CD4-positive, alpha-beta T cell (primary cell): Measurements from ENCODE around the gene RGS16. TPM values are rescaled to one million over a fixed set of nuclear protein-coding genes. Genes with fewer than 3 reads are reported as not detected.

Experiments
- ATAC-seq: fragments of 200-7000 bp; cut with Tn5 transposase; one replicate; pipeline ENCODE4 v1.10.0; 2022; ENCODE audit warnings: mild to moderate bottlenecking; ENCODE audit not compliant: poor library complexity
- CTCF ChIA-PET: fragments of 350-600 bp; sonication (Branson Sonifier 250); formaldehyde crosslinking; loops from one replicate; lab custom pipeline; 2021; ENCODE audit warnings: antibody characterized with exemption, inconsistent platforms; lab: Charles Lee
- POLR2A ChIA-PET: fragments of 350-600 bp; sonication (Branson Sonifier 250); formaldehyde crosslinking; loops from one replicate; lab custom pipeline; 2021; ENCODE audit warnings: antibody characterized with exemption, inconsistent platforms; lab: Charles Lee
- DNase-seq, 14 experiments: peaks; one replicate each; pipeline ENCODE4 v3.0.0-alpha.2; 2013 to 2020; ENCODE audit warnings: mixed read lengths in 2 of 14
- H3K27ac ChIP-seq, 2 donors: one replicate each; pipeline versions ENCODE4 v1.5.1 to v1.7.0; 2013; ENCODE audit warnings: low read length in 2 of 2, low read depth in 1 of 2, mild to moderate bottlenecking in 1 of 2
- H3K27me3 ChIP-seq, 2 experiments: 1 replicate in 1 of 2; 2 replicates in 1 of 2; pipeline versions ENCODE4 v1.6.1 to v1.7.0; 2013; ENCODE audit warnings: low read length in 2 of 2, control low read depth in 1 of 2, mild to moderate bottlenecking in 1 of 2, moderate library complexity in 1 of 2; ENCODE audit not compliant: insufficient read depth in 2 of 2, control insufficient read depth in 1 of 2
- H3K36me3 ChIP-seq: one replicate; pipeline ENCODE4 v1.6.1; 2013; ENCODE audit warnings: low read length, control low read depth; ENCODE audit not compliant: insufficient read depth
- H3K4me1 ChIP-seq: one replicate; pipeline ENCODE4 v1.6.1; 2013; ENCODE audit warnings: low read length, control low read depth; ENCODE audit not compliant: insufficient read depth
- H3K4me3 ChIP-seq: one replicate; pipeline ENCODE4 v1.5.1; 2013; ENCODE audit warnings: mild to moderate bottlenecking, low read length, moderate library complexity
- H3K9me3 ChIP-seq, 2 experiments: 1 replicate in 1 of 2; 2 replicates in 1 of 2; pipeline versions ENCODE4 v1.6.1 to v1.7.0; 2013; ENCODE audit warnings: low read length in 2 of 2, mild to moderate bottlenecking in 2 of 2, control low read depth in 1 of 2, moderate library complexity in 1 of 2; ENCODE audit not compliant: control insufficient read depth in 1 of 2, insufficient read depth in 1 of 2
- H3K27ac Mint-ChIP-seq: one replicate; pipeline ENCODE4 v1.8.0; 2020; ENCODE audit warnings: mixed read lengths
- H3K27me3 Mint-ChIP-seq: one replicate; pipeline ENCODE4 v1.8.0; 2021; ENCODE audit warnings: mixed read lengths
- H3K36me3 Mint-ChIP-seq: one replicate; pipeline ENCODE4 v1.8.0; 2021; ENCODE audit warnings: low read depth, mixed read lengths
- H3K4me1 Mint-ChIP-seq: one replicate; pipeline ENCODE4 v1.8.0; 2021; ENCODE audit warnings: low read depth, mixed read lengths
- H3K4me3 Mint-ChIP-seq: one replicate; pipeline ENCODE4 v1.8.0; 2020; ENCODE audit warnings: mild to moderate bottlenecking, mixed read lengths
- H3K9me3 Mint-ChIP-seq: one replicate; pipeline ENCODE4 v1.8.0; 2020; ENCODE audit warnings: mixed read lengths
- intact Hi-C, 2 experiments: fragments of 100-400 bp; cut with DNase I in 1 of 2; cut with micrococcal nuclease in 1 of 2; formaldehyde crosslinking; loops; one replicate each; pipeline versions ENCODE4 v1.15.1 to v1.9.0; 2023 to 2025; cut with DNase I, micrococcal nuclease
- total RNA-seq, 174 experiments: library from RNA in 2 of 174; stranded (reverse) in 2 of 174; gene quantifications; one replicate each; pipeline ENCODE4 v1.2.3 and lab custom pipeline; 2021 to 2026
- TF ChIP-seq, protein P1 (sequence below): fragments of 200-600 bp; IDR thresholded peaks from one replicate; pipeline ENCODE4 v1.8.0; 2022; ENCODE audit warnings: antibody characterized with exemption, mild to moderate bottlenecking

The RGS16 gene
- total RNA-seq, 2 experiments from 2014 or later, result 16.3 to 16.4 TPM

DNA sequence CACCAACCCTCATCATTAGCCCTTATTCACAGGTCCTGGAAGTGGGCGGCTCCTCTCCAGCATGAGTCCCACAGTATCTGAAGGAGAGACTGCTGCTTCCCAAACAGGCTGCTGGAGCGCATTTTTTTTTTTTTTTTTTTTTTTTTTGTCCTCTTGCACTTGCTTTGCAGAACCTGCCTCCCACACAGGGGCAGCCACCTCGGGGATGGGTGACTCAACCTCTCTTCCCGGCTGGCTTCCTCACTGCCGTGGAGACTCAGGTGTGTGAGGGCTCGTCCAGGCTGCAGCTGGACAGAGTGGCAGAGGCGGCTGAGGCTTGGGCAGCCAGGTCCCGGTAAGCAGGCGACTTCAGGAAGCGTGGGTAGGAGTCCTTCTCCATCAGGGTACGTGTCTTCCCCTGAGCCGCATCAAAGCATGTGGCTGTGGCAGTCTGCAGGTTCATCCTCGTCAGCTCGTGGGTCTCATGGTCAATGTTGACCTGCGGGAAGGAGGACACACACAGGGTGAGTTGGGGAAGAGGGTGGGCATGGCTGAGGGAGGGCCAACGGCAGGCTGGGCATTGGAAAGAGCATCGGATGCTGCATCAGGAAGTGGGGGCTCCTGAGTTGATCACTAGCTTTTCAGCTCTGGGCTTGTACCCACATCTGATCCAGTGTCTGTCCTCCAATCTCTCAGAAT lies 4.0 kb downstream of the RGS16 start:
- no peak overlapping the region for H3K4me3 ChIP-seq
- no peak for DNase-seq
- ATAC-seq, result no peak
- Mint-ChIP-seq H3K4me1 (peaks cover 4% of the 10 kb centered on the region), H3K27ac (no peak overlapping the region), H3K4me3 (no peak overlapping the region), H3K27me3 (no peaks in the 10 kb centered on the region), H3K9me3 (no peaks in the 10 kb centered on the region), H3K36me3 (no peaks in the 10 kb centered on the region)
- H3K27ac ChIP-seq, result no peak overlapping the region
- no peaks in the 10 kb centered on the region for H3K9me3 ChIP-seq
- ChIA-PET POLR2A (interaction anchor here (1.3 to 1.8 kb wide), 3 partner anchors 12 to 184 kb away, joined by 4 to 8 read pairs (median 7); no protein-coding TSS in a partner anchor), CTCF (interaction anchor here (0.7 to 15.9 kb wide), 4 partner anchors 16 to 187 kb away, joined by 3 to 370 read pairs (median 10); partner anchors contain the start of gene NPL)
- H3K27me3 ChIP-seq, result no peaks in the 10 kb centered on the region
- H3K36me3 ChIP-seq, result peaks cover 13% of the 10 kb centered on the region
- intact Hi-C loops, result loop anchor here in 1 of 2 experiments (1.0 to 10.0 kb wide), 4 partner anchors 182 to 1037 kb away; partner anchors contain the start of genes ARPC5 and SMG7
- TF ChIP-seq, protein P1, sequence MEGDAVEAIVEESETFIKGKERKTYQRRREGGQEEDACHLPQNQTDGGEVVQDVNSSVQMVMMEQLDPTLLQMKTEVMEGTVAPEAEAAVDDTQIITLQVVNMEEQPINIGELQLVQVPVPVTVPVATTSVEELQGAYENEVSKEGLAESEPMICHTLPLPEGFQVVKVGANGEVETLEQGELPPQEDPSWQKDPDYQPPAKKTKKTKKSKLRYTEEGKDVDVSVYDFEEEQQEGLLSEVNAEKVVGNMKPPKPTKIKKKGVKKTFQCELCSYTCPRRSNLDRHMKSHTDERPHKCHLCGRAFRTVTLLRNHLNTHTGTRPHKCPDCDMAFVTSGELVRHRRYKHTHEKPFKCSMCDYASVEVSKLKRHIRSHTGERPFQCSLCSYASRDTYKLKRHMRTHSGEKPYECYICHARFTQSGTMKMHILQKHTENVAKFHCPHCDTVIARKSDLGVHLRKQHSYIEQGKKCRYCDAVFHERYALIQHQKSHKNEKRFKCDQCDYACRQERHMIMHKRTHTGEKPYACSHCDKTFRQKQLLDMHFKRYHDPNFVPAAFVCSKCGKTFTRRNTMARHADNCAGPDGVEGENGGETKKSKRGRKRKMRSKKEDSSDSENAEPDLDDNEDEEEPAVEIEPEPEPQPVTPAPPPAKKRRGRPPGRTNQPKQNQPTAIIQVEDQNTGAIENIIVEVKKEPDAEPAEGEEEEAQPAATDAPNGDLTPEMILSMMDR, result no peak
- peaks cover 36% of the 10 kb centered on the region for H3K4me1 ChIP-seq

DNA sequence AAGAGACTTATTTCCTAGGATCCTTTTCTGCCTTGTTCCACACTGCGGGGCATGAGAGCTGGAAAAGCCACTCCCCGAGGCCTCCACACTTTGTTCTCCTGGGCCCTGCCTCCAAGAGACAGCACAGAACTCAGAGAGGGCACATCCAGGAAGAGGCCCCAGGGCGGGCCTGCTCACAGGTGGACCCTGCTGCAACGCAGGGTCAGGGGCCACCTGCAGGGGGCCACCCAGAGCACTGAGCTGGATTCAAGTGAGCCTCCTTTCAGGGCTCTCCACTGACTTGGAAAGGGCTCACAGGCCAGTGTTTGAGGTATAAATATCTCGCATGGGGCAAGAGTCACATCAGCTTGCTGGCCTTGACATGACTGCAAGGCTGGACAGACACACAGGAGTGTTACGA lies 4.8 kb downstream of the RGS16 start:
- intact Hi-C loops, result loop anchor here in 1 of 2 experiments (5.0 kb wide), 1 partner anchor 512 kb away; no protein-coding TSS in a partner anchor
- H3K4me3 Mint-ChIP-seq, result no peak overlapping the region
- H3K36me3 Mint-ChIP-seq, result no peaks in the 10 kb centered on the region
- ATAC-seq (no peak), DNase-seq (peak in 4 of 14 experiments; percentile 16 to 53 (median 30))
- ChIA-PET POLR2A (interaction anchor here (1.0 to 3.0 kb wide), 2 partner anchors 10 to 17 kb away, joined by 3 to 8 read pairs; partner anchors contain the start of gene RNASEL), CTCF (interaction anchor here (0.6 to 15.9 kb wide), 4 partner anchors 21 to 188 kb away, joined by 3 to 370 read pairs (median 4); partner anchors contain the start of gene NPL)
- Histone ChIP-seq H3K36me3 (peaks cover 13% of the 10 kb centered on the region), H3K27me3 (no peaks in the 10 kb centered on the region), H3K9me3 (no peaks in the 10 kb centered on the region), H3K4me1 (peaks cover 29% of the 10 kb centered on the region), H3K4me3 (no peak overlapping the region), H3K27ac (no peak overlapping the region)
- no peak overlapping the region for H3K27ac Mint-ChIP-seq
- peaks cover 4% of the 10 kb centered on the region for H3K4me1 Mint-ChIP-seq
- H3K9me3 Mint-ChIP-seq, result no peaks in the 10 kb centered on the region
- TF ChIP-seq, protein P1, result peak; percentile 20
- H3K27me3 Mint-ChIP-seq, result no peaks in the 10 kb centered on the region

DNA sequence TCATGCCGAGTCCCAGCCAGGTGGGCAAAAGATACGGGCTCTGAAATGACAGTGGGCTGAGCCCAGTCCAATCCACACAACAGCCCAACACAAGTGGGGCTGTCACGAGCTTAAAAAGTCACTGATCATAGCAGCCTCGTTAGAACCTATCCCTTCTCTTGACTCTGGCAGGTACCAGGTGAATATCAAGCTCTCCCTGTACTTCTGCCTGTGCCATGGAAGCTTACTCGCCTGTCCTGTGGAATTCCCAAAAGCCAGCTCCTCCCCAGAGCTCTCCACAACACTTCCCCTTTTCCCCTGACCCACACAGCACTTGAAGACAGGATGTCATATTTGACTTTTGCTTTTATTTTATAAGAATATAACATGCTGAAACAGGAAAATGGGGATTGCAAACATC lies 5.9 kb downstream of the RGS16 start:
- ChIA-PET POLR2A (interaction anchor here (0.6 to 3.0 kb wide), 3 partner anchors 9 to 190 kb away, joined by 3 to 8 read pairs (median 3); partner anchors contain the start of gene RNASEL), CTCF (interaction anchor here (1.1 to 15.9 kb wide), 2 partner anchors 22 to 189 kb away, joined by 3 to 370 read pairs; partner anchors contain the start of gene NPL)
- H3K27ac Mint-ChIP-seq, result no peak overlapping the region
- intact Hi-C loops, result loop anchor here in 1 of 2 experiments (5.0 kb wide), 1 partner anchor 511 kb away; no protein-coding TSS in a partner anchor
- TF ChIP-seq, protein P1, result no peak
- ATAC-seq (no peak), DNase-seq (no peak)
- Histone ChIP-seq H3K27me3 (no peaks in the 10 kb centered on the region), H3K4me1 (peaks cover 18% of the 10 kb centered on the region), H3K9me3 (no peaks in the 10 kb centered on the region), H3K27ac (no peak overlapping the region), H3K4me3 (no peak overlapping the region), H3K36me3 (peaks cover 13% of the 10 kb centered on the region)
- no peaks in the 10 kb centered on the region for H3K36me3 Mint-ChIP-seq
- no peaks in the 10 kb centered on the region for H3K27me3 Mint-ChIP-seq
- peaks cover 4% of the 10 kb centered on the region for H3K4me1 Mint-ChIP-seq
- H3K9me3 Mint-ChIP-seq, result no peaks in the 10 kb centered on the region
- no peak overlapping the region for H3K4me3 Mint-ChIP-seq
